GM21576 (cell line): Measurements from ENCODE around the gene CEACAM6.
"Not testable (repeated sequence)": the region's sequence is repeated elsewhere in the genome, so short reads cannot be mapped to it uniquely, and the experiment has no call there.

Experiments used
- ATAC-seq: cut with Tn5 transposase; IDR thresholded peaks from one replicate; pipeline ENCODE4 v1.9.1; 2021; ENCODE audit warnings: mild to moderate bottlenecking, moderate library complexity; ENCODE audit not compliant: unreplicated experiment

The CEACAM6 gene

GRCh38 chr19:41755328-41755913 is at the start of gene CEACAM6:
Gene CEACAM6 (plus strand): TSS chr19:41755530. CDS start chr19:41755639, 109 bp downstream.
- no peak for ATAC-seq

- no peak for ATAC-seq
These were observed 48.4 kb upstream of the CEACAM6 start for GRCh38 chr19:41706741-41707501.

GRCh38 chr19:41707502-41707812 is 47.9 kb upstream of the CEACAM6 start:
- no peak for ATAC-seq

GRCh38 chr19:41707871-41708371 is 47.4 kb upstream of the CEACAM6 start:
- no peak for ATAC-seq

GRCh38 chr19:41708481-41708880 is 46.8 kb upstream of the CEACAM6 start, which contains the start of gene CEACAM5:
Gene CEACAM5 (plus strand): TSS chr19:41708626. CDS start chr19:41708732, 106 bp downstream.
- no peak for ATAC-seq

GRCh38 chr19:41709516-41709915 is 45.8 kb upstream of the CEACAM6 start:
- ATAC-seq, result not testable (repeated sequence)

GRCh38 chr19:41709951-41710645 is 45.2 kb upstream of the CEACAM6 start:
- no peak for ATAC-seq

- ATAC-seq, result no peak
These were observed 43.7 kb upstream of the CEACAM6 start for GRCh38 chr19:41711376-41712261.

GRCh38 chr19:41714598-41714997 is 40.7 kb upstream of the CEACAM6 start:
- ATAC-seq, result no peak

GRCh38 chr19:41718761-41719160 is 36.6 kb upstream of the CEACAM6 start:
- ATAC-seq, result no peak

- ATAC-seq, result no peak
These were observed 35.2 kb upstream of the CEACAM6 start for GRCh38 chr19:41720103-41720502.

GRCh38 chr19:41726493-41726892 is 28.8 kb upstream of the CEACAM6 start:
- no peak for ATAC-seq

GRCh38 chr19:41734156-41734555 is 21.2 kb upstream of the CEACAM6 start:
- no peak for ATAC-seq

GRCh38 chr19:41734585-41734984 is 20.7 kb upstream of the CEACAM6 start:
- no peak for ATAC-seq

- ATAC-seq, result no peak
These were observed 20.2 kb upstream of the CEACAM6 start for GRCh38 chr19:41735071-41735600.

GRCh38 chr19:41739361-41739760 is 16.0 kb upstream of the CEACAM6 start:
- ATAC-seq, result no peak

GRCh38 chr19:41740415-41741243 is 14.7 kb upstream of the CEACAM6 start:
- no peak for ATAC-seq

- ATAC-seq, result no peak
These were observed 14.1 kb upstream of the CEACAM6 start for GRCh38 chr19:41741244-41741554.

- ATAC-seq, result no peak
These were observed 10.5 kb upstream of the CEACAM6 start for GRCh38 chr19:41744850-41745249.

GRCh38 chr19:41745756-41746155 is 9.6 kb upstream of the CEACAM6 start:
- no peak for ATAC-seq
